Colon (tissue), 2 donors: ENCODE results near the gene PI4KA.

Source experiments
- FAIRE-seq: peaks from 2 replicates; lab custom pipeline; 2012; peaks lifted over from hg19 to GRCh38; lab: Jason Lieb, UNC
- donor health status: control.
- donor health status: control.

PI4KA gene

DNA sequence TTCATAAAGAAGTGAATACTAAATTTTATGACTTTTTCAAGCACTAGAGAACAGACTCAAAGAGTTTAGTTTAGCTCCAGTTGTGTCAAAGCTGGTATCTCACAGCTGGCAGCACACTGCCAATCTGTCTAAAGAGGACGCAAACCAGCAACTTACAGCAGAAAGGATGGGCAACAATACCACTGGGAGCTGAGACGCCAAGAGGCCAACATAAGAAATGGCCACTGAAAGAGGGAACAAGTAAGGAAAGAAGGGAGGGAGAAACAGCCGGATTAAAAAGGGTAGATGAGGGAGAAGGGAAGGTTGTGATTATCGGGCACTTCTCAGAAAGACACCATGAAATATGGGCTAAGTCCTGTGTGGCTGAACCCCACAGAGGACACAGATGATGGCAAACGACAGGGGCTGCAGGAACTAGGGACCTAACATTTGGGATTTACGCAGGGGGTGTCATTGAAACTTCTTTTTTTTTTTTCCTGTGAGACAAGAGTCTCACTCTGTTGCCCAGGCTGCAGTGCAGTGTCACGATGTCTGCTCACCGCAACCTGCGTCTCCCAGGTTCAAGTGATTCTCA lies 43.0 kb downstream of the PI4KA start:
- no peak for FAIRE-seq

DNA sequence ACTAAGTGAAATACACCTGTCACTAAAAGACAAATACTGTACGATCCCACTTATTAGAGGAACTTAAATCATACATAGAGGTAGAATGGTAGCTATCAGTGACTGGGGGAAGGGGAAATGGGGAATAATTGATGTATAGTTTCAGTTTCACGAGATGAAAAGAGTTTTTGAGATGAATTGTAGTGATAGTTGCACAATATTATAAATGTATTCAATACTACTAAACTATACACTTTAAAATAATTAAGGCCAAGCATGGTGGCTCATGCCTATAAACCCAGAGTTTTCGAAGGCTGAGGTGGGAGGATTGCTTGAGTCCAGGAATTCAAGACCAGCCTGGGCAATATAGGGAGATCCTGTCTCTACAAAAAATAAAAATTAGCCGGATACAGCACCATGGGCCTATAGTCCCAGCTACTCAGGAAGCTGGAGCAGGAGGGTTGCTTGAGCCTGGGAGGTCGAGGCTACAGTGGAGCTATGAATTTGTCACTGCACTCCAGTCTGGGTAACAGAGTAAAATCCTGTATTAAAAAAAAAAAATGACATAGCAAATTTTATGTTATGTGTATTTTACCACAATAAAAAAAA lies 44.3 kb downstream of the PI4KA start:
- FAIRE-seq = no peak

DNA sequence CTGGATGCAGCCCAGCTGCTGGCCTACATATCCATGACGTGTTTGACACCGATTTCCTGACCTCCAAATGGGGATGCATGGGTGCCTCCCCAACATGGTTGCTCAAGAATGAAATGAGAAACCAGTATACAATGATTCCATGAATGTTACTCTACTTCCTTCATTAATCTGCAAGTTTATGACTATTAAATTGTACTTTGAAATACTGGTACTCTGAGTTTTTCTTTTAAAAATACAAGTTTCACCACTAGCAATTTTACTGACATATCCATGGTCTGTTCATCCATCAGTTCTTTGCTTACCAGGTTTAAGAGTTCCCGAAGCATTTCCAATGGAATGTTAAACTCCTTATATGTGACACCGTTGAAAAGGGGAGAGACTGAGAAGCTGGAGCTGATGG lies 45.6 kb downstream of the PI4KA start:
- no peak for FAIRE-seq

DNA sequence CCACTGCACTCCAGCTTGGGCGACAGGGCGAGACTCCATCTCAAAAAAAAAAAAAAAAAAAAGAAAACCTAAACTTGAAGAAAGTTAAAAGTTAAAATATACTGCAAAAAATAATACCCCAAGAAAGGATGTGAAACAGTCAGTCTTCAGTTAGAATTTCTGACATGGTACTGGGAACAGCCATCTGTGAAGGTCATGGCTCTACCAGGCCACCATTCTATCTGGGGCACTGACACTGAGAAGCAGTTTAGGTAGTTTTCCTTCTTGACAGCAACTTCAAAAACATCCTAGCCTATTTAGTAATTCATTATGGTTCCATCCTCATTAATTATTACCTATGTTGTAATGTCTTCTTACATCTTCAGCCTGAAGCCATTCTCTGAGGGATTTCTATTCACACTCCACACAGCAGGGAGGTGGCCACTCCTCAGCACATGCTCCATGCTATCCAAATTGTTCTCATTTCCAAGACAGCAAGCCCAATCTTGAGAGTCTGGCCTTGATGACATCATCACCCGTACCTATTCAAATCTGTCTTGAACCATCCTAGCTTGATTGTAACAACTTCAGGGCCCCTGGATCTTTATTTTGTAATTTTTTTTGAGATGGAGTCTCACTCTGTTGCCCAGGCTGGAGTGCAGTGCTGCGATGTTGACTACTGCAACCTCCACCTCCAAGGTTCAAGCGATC lies 46.5 kb downstream of the PI4KA start:
- no peak for FAIRE-seq

DNA sequence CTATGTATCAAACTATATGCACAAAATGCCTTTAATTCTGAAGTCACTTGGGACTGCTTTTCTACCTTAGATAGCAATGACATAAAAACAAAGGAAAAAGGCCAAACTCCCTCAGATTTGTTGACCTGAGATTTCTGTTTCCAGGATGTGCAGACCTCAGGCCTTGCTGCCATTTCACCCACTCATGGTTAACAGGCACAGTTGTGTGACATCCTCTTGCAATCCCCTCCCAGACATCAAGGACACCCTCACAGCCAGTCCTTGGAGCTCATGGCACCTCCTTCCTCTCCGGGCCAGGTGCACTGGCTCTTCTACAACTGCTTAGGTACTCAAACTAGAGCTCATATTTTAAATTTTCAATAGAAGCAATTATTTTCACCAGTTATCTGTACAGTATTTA lies 47.4 kb downstream of the PI4KA start:
- no peak for FAIRE-seq

DNA sequence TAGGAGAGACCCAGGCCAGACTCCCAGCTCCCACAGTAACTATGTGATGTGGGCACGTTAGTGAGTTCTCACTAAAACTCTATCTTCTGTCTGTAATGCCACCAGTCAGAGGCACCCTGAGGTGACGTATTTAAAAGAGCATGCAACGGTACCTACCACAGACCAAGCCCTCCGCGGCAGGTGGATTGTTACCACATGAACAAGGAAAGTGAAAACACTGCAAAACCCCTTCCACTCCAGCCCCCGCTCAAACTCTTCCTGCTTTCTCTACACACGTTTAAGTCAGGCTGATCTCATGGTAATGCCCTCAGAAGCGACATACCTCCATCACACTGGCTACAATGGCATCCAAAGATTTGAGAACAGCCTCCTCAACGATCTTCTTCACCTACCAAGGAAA lies 48.0 kb downstream of the PI4KA start:
- FAIRE-seq = no peak

DNA sequence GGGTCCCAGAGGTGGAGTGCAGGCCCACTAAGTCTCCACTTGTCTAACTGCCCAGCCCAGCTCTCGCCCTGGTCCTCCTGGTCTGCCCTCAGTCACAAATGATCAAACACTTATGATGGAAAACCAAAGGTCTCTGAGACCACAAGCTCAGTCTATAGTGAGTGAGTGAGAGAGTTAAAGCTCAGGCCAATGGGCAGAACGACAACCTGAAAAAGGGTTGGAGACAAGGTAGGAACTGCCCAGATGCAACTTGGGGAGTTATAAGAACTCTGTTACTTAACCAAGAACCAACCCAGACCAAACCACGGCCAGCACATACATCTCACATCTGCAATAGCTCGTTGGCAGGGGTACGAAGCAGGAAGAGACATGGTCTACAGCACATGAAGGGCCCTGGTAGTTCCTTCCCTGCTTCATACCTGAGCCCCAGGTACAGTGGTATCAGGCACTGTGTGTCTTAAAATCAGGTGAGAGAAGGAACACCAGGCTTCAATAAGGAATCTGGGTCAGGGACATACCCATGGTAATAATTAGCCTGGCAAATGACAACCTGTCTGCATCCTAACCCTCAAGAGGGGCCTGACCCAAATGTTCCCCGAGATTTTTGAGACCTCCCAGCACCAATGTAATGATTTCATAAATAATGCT lies 48.9 kb downstream of the PI4KA start:
- FAIRE-seq = no peak

DNA sequence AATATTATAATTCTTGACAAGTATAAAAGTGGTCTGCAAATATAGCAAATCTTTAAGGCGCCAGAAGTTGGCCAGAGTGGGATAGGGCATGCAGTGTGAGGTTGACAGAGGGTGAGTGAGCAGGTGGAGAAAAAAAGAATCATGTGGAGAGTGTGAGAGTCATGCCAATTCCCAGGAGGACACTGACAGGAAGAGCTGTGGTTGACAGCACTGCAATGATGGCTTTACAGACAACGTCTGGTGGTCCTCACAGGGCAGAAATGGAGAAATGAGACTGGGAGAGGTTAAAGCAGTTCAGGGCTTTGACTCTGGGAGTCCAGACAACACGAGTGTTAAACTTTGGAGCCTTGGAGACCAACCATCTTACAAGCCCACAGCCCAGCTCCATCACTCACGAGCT lies 49.8 kb downstream of the PI4KA start:
- no peak for FAIRE-seq

DNA sequence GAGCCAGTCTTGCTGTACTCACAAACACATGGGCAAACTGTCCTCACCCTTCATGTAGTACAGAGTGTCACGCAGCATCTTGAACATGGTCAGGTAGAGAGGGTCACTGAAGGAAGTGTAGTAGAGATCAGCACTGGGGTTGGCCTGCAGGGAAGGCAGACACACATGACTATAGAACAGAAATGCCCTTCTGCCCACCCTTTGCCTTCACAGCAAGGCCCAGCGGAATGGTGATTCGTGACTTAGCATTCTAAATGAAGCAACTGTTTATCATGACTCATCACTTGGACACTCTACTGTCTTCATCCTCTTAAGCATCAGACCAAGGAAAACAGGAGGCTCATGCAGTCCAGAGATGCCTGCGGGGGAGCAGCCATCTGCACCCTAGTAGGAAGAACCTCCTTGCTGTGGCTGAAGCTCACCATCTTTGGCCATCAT lies 51.3 kb downstream of the PI4KA start:
- FAIRE-seq = no peak

DNA sequence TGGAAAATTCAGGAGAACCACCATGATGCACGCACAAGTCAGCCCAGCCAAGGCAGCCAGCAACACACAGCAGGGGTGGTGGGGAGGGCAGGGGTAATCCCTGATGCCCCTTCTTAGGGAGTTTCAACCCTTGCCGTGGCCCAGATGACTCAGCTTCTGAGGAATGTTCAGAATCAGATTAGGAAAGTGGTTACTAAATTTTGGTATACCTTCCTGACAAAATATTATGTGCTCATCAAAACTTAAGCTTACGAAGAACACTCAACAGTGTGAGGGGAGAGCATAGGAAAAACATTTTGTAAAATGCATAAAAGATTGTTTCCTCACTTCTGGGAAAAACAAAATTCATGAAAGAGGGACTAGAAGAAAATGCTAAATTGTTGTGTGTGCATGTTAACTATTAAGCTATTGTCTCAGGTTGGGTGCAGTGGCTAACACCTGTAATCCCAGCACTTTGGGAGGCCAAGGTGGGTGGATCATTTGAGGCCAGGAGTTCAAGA lies 52.6 kb downstream of the PI4KA start:
- no peak for FAIRE-seq

DNA sequence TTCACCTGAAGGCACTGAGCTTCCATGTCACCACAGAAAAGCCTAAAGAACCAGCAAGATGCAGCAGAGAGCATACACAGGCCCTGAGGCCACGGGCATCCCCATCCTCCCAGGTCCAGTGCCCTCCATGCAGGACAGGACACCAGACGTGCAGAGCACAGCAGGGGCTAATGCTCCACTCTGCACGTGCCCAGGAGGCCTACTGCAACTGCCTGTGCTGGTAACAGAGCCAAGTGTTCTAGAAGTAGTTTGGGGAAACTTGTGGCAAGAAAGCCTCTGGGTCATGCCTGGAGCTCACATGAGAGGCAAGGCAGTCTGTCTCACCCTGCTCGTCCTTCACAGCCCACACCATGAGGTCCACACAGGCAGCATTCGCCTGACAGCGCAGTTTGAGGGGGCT lies 54.0 kb downstream of the PI4KA start:
- FAIRE-seq = no peak

DNA sequence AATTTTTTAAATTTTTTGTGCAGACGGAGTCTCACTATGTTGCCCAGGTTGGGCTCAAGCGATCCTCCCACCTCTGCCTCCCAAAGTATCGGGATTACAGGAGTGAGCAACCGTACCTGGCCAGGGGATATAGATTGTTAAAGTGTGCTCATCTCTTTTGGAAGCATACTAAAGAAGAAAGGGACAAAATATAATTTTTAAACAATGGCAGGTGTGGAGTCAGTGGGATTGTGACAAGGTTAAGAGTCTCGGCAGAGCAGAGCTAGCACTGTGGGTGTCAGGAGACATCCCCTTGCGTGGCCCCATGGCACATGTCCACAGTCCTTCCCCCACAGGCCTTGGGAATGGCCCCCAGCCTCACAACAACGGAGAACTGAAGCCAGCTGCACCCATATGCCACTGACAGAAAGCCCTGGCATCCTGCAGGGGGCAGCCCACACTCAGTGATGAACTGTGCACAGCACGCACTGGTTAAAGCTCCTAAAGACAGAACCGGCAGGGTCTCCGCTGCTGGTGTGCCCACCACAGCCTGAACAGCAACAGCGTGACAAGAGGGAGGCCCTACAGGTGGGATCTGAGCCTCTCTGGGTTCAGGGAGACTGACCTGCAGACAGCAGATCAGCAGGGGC lies 54.8 kb downstream of the PI4KA start:
- FAIRE-seq = no peak

DNA sequence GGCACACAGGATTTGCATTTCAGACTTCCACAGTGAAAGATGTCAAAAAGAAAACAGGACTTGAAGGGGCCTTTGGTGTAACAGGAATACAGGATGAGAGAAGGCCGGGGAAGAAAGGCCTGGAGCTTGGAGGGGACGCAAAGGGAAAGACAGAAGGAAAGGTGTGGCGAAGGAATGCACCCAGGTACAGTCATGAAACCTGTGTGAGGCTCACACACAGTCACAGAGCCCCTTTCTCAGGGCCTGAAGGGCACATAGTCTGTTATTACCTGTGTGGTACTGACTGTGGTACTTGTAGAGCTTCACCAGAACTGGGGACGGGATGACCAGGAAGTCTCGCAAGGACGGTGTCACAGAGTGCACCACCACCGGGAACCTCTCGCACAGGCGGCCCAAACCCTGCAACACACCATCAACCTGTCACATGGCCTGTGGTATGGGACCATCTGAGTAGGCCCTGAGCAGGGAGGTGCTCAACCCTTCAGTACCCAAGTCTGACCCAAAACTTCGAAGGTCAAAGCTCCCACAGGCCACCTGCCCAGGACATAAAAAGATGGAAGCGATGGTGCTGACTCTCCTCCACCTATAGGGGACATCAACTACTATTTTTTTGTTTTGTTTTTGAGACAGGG lies 55.6 kb downstream of the PI4KA start:
- FAIRE-seq = no peak

DNA sequence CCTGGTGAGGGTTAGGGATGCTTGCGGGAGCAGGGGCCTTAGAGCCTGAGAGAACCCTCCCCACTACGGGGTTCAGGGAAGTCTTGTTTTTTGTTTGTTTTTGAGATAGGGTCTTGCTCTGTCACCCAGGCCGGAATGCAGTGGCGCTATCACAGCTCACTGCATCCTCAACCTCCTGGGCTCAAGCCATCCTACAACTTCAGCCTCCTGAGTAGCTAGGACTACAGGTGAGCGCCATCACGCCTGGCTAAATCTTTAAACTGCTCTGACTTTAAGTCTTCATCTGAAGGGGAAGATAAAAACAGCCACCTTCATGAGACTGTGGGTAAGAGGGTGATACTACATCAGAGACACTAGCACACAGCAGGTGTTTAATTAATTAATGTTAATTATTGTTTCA lies 56.2 kb downstream of the PI4KA start:
- FAIRE-seq = no peak

DNA sequence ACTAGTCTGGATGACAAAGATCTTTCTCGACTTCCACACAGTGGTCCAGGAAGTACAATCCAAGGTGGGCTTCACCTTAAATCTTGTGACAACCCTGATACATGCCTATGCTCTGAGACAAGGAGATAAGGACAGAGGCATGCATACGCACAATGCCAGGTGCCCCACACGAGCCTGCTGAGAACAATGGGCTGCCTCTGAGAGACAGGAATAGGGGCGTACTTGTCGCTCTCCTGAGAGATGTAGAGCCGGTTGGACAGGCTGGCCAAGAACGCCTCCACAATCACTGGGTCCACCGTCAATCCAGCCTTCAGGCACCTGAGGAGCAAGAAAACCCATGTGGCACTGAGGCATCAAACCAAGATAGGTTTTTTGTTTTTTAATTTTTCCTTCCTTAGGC lies 59.2 kb downstream of the PI4KA start:
- FAIRE-seq = no peak

DNA sequence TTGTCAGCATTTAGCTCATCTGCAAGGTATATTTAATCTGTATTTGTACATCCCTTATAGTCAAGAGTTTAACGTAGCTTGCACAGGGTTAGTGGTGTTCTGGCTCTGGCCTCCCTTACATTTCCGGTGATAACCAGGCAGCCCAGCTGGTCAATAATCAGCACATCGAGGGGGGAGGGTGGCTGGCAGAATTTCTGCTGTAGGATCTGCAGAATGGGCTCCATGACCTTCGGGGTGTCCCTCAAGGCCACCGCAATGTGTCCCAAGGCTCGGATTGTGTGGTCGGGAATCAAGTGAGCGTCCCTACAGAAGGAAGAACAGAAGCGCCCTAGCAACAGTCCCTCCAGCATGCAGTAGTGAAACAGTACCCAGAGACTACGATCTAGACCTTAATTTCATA lies 59.6 kb downstream of the PI4KA start:
- FAIRE-seq = no peak

DNA sequence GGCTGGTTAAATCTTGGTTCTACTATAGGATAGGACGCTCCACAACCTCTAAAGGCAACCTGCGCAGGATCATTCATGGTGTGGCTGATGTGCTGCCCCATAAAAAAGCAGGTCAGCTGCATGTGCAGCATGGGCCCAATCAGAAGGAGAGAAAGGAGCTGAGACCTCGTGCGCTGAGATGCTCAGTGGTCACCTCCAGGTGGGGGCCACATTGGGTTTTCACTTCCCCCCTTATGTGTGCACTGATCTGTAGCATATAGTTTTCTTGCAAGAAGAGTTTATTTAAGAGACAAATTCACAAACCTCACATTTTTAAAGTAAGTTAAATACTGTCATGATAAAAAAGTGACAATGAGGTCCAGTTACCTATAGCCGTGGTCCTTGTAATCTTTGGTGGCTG lies 60.4 kb downstream of the PI4KA start:
- FAIRE-seq = no peak

DNA sequence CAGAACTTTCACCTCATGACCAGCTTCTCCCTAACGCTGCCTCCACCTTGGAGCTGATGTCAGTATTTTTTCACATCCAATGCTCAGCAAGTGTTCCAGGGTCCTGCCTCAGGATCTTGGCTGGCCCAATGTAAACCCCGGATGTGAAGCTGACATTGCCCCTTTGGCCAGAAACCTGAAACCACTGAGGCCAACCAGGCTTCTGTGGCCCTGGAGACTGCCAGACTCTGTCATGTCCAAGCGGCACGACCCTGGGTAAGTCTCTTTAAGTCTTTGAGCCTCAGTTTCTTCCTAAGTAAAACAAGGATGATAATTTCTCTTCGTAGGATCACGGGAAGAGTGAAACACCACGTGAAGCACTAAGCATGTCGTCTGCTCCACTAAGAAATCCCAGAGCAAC lies 61.9 kb downstream of the PI4KA start:
- FAIRE-seq = no peak

DNA sequence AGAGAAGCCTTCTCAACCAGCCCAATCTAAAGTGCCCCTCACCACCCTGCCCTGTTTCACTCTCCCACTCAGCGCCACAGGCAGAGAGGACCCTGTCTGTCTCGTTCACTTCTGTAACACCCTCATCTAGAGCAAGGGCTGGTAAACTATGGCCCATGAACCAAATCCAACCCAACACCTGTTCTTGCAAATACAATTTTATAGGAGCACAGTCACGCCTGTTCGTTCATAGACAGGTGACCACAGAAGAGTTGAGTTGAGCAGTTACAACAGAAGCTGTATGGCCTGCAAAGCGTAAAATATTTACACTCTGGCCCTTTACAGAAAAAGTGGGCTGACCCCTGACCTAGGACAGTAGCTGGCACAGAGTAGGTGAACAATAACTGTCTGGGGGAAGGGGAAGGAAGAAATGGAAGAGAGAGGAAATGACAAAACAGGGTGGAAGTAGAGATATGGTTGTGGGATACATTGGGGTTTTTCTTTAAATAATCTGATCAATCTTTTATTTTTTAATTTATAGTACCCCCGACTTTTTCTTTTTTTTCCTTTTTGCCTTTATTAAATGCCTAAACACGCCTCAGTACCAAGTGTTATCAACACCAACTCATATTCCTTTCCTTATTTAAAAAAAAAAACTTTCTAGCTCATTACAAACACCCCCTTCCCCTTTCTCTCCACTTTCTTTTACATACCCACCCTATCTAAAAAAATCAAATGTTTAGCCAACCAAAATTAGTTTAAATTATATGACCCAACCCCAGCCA lies 63.8 kb downstream of the PI4KA start:
- no peak for FAIRE-seq

DNA sequence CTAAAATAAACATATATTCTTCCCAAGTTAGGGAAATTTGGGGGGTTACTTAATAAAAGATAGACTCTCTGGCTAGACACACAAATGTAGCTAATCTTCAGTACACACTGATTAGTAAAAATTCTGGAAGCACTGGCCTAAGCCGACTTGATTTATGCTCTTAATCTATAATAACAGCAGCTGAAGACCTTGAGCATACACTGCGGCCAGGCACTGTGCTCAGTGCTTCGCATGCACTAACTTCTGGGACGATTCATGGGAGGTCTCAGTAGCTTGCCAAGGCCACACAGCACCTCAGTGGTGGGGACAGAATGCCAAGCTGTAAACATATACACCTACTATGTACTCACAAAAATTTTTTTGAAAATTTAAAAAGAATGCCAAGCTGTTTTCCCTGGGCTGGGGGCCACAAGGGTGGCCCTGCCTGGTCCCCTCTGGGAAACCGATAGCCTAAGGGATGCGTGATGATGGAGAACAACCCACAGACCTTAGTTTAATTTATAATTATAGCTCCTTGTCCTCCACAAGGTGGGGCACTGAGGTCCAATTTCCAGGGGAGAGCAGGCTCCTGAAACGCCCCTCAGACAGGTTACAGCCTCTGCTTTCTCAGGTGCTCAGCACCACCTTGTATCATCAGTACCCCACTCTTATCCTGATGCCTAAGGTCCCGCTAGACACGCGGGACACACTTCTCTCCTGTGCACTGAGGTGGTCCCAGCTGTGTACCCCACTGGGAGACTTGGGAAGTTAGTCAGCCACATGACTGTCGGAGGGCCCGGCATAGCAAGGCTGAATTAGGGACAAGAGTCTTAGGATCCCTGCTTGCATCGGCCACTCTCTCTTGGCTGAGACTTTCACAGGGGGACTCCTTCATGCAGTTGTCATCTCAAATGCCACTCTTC lies 64.6 kb downstream of the PI4KA start:
- no peak for FAIRE-seq
